Stomach (tissue), 4 donors: ENCODE data around the gene MLLT10.

ENCODE experiments used
- EP300 ChIP-seq: sonication (generic); formaldehyde crosslinking; IDR thresholded peaks from one replicate; pipeline ENCODE4 v1.6.1; 2017; ENCODE audit warnings: antibody characterized with exemption
- POLR2A ChIP-seq, 4 donors: fragments of 450-650 bp; IDR thresholded peaks; one replicate each; pipeline ENCODE4 v1.6.1; 2016; ENCODE audit warnings: antibody characterized with exemption in 4 of 4, control low read depth in 2 of 4, mild to moderate bottlenecking in 1 of 4, moderate library complexity in 1 of 4
- POLR2AphosphoS5 ChIP-seq, 3 donors: sonication (generic); formaldehyde crosslinking; IDR thresholded peaks; one replicate each; pipeline ENCODE4 v1.6.1; 2016; ENCODE audit warnings: antibody characterized with exemption in 3 of 3
- TF ChIP-seq, protein P1 (sequence below), 7 experiments: fragments of 450-650 bp in 4 of 7; fragments of 200-600 bp in 3 of 7; sonication (generic) in 3 of 7; IDR thresholded peaks; one replicate each; pipeline ENCODE4 v1.5.1; 2016 to 2019; ENCODE audit warnings: antibody characterized with exemption in 7 of 7, control low read depth in 2 of 7, mild to moderate bottlenecking in 1 of 7

DNA sequence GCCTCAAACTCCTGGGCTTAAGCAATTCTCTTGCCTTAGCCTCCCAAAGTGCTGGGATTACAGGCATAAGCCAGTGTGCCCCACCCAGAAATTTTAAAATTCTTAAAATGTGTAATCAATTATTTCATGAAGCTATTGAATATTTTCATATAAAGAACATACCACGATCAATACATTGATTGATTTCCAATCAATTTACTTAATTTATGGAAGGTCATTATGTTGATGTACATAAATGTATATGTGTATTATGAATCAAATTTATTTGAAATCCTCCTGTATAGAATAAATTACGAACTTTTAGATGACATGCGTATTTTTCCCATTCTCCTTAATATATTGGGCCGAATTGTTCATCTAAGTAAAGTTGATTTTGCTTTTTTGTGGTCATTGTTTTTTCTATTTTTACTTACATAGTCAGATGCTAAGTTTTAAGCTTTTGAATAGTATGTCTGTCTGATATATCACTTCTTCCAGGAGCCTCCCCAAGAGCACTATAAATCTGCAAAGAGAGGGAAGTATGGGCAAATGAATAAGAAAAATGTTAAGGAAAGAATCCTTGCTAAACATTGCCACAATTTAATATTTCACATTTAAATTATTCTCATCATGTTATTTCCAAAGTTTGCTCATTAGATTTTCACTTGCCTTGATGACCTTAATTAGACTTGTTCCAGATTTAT, 43.9 kb upstream of the MLLT10 start:
- TF ChIP-seq, protein P1, sequence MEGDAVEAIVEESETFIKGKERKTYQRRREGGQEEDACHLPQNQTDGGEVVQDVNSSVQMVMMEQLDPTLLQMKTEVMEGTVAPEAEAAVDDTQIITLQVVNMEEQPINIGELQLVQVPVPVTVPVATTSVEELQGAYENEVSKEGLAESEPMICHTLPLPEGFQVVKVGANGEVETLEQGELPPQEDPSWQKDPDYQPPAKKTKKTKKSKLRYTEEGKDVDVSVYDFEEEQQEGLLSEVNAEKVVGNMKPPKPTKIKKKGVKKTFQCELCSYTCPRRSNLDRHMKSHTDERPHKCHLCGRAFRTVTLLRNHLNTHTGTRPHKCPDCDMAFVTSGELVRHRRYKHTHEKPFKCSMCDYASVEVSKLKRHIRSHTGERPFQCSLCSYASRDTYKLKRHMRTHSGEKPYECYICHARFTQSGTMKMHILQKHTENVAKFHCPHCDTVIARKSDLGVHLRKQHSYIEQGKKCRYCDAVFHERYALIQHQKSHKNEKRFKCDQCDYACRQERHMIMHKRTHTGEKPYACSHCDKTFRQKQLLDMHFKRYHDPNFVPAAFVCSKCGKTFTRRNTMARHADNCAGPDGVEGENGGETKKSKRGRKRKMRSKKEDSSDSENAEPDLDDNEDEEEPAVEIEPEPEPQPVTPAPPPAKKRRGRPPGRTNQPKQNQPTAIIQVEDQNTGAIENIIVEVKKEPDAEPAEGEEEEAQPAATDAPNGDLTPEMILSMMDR (IDR thresholded peaks at IDR 0.05) = no peak
- no peak for TF ChIP-seq EP300
- no peak for TF ChIP-seq POLR2A (IDR thresholded peaks at IDR 0.05)
- no peak for TF ChIP-seq POLR2AphosphoS5 (IDR thresholded peaks at IDR 0.05)
